Thyroid gland (tissue), 4 donors: ENCODE results near the gene ACBD5.

Experiments
- CTCF ChIP-seq, 6 experiments: fragments of 200-600 bp in 3 of 6; fragments of 450-650 bp in 3 of 6; sonication (generic) in 3 of 6; IDR thresholded peaks; one replicate each; pipeline ENCODE4 v1.5.1; 2016 to 2019; ENCODE audit warnings: antibody characterized with exemption in 6 of 6, mild to moderate bottlenecking in 2 of 6, inconsistent platforms in 1 of 6, moderate library complexity in 1 of 6
- POLR2A ChIP-seq, 2 donors: fragments of 450-650 bp; IDR thresholded peaks; one replicate each; pipeline ENCODE4 v1.6.1; 2017; ENCODE audit warnings: antibody characterized with exemption in 2 of 2, mild to moderate bottlenecking in 2 of 2, moderate library complexity in 1 of 2

- TF ChIP-seq POLR2A (IDR thresholded peaks at IDR 0.05) (no peak), CTCF (IDR thresholded peaks at IDR 0.05) (no peak)
Observed at GRCh38 chr10:27247441-27247840, 6.8 kb upstream of the ACBD5 start.
